Measurements from ENCODE around the gene YWHAQ. TPM values are rescaled to one million over a fixed set of nuclear protein-coding genes. Genes with fewer than 3 reads are reported as not detected.

YWHAQ gene
- total and polyA plus RNA-seq, 2 of the 4 experiments (the other 2 are of a cell fraction) = 196 to 255 TPM

DNA sequence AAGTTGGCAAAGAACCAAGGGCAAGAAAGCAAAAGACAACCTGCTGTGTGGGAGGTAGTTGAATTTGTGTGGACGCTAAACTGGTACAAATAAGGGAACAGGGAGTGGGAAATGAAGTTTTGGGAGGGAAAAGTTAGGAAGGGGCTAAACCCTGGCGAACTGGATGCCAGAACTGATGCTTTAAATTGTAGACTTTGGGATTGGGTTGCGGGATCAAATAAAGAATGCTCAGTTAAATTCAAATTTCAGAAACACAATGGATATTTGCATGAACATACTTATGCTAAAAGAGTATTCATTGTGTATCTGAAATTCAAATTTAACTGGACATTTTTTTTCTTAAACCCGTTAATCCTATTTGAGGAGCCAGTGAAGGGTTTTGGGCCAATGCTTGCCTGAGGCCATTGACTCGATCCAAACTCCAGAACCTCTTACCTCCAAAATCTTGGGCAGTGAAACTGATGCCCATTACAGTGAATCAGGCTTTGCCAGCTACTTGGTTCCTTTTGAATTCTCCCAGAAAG lies 44.2 kb upstream of the YWHAQ start:
- dilution Hi-C loops (cut with HindIII; ENCODE audit: low sequenced_read_pairs, unreplicated experiment) (no loop called here), in situ Hi-C loops (cut with MboI; ENCODE audit: low sequenced_read_pairs) (no loop called here), intact Hi-C loops (cut with micrococcal nuclease) (loop anchor here (5.0 kb wide), 1 partner anchor 38 kb away; no protein-coding TSS in a partner anchor)
- peak overlapping the region; percentile 62; the same call in 1 of the 2 replicates for H3K18ac ChIP-seq (ENCODE audit: low read depth, low read length)
- peak overlapping the region; percentile 90 for H2AK5ac ChIP-seq (ENCODE audit: low read depth, low read length)
- no peak for DNase-seq
- H3K4me3 ChIP-seq (ENCODE audit: insufficient read depth, low read depth, low read length) = no peak overlapping the region; the same call in 1 of the 2 replicates
- peak overlapping the region; percentile 96 for H2BK120ac ChIP-seq (ENCODE audit: low read depth, low read length)
- H3K27me3 ChIP-seq (ENCODE audit: control insufficient read depth, insufficient read depth, low read length) = no peaks in the 10 kb centered on the region
- H4K20me1 ChIP-seq (ENCODE audit: insufficient read depth, low read length) = no peaks in the 10 kb centered on the region
- H3K9me1 ChIP-seq (ENCODE audit: insufficient read depth, low read length) = peaks cover 15% of the 10 kb centered on the region; the same call in 1 of the 2 replicates
- no peaks in the 10 kb centered on the region for H3K9me3 ChIP-seq (ENCODE audit: control insufficient read depth, insufficient read depth, low read length)
- H4K8ac ChIP-seq (ENCODE audit: low read depth in 2 of 2, low read length in 2 of 2) = peak overlapping the region; percentile 11 to 80; a peak in 3 of 4 replicates
- peak overlapping the region; percentile 47 for H2BK15ac ChIP-seq (ENCODE audit: low read depth, low read length)
- peak overlapping the region; percentile 85 for H3K4ac ChIP-seq (ENCODE audit: low read depth, low read length)
- H3K79me1 ChIP-seq (ENCODE audit: low read depth in 1 of 2, low read length in 2 of 2) = peaks cover 2 to 12% of the 10 kb centered on the region in 2 experiments; a peak in 1 of 4 replicates
- H3K36me3 ChIP-seq (ENCODE audit: control insufficient read depth, insufficient read depth, low read length) = no peaks in the 10 kb centered on the region
- no peak for TF ChIP-seq MXI1 (IDR thresholded peaks at IDR 0.05; ENCODE audit: borderline replicate concordance, low read depth, low read length)
- TF ChIP-seq MAFK (IDR thresholded peaks at IDR 0.05; ENCODE audit: low read depth, low read length) = no peak
- no peak for TF ChIP-seq SMC3 (IDR thresholded peaks at IDR 0.05; ENCODE audit: low read depth, low read length)
- TF ChIP-seq, protein P1, sequence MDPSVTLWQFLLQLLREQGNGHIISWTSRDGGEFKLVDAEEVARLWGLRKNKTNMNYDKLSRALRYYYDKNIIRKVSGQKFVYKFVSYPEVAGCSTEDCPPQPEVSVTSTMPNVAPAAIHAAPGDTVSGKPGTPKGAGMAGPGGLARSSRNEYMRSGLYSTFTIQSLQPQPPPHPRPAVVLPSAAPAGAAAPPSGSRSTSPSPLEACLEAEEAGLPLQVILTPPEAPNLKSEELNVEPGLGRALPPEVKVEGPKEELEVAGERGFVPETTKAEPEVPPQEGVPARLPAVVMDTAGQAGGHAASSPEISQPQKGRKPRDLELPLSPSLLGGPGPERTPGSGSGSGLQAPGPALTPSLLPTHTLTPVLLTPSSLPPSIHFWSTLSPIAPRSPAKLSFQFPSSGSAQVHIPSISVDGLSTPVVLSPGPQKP (IDR thresholded peaks at IDR 0.05; ENCODE audit: borderline replicate concordance, low read depth, low read length) = no peak
- no peak for TF ChIP-seq RCOR1 (IDR thresholded peaks at IDR 0.05; ENCODE audit: insufficient replicate concordance, low read length)
- TF ChIP-seq, protein P2, sequence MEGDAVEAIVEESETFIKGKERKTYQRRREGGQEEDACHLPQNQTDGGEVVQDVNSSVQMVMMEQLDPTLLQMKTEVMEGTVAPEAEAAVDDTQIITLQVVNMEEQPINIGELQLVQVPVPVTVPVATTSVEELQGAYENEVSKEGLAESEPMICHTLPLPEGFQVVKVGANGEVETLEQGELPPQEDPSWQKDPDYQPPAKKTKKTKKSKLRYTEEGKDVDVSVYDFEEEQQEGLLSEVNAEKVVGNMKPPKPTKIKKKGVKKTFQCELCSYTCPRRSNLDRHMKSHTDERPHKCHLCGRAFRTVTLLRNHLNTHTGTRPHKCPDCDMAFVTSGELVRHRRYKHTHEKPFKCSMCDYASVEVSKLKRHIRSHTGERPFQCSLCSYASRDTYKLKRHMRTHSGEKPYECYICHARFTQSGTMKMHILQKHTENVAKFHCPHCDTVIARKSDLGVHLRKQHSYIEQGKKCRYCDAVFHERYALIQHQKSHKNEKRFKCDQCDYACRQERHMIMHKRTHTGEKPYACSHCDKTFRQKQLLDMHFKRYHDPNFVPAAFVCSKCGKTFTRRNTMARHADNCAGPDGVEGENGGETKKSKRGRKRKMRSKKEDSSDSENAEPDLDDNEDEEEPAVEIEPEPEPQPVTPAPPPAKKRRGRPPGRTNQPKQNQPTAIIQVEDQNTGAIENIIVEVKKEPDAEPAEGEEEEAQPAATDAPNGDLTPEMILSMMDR (conservative IDR thresholded peaks at IDR 0.05; ENCODE audit: low read depth, low read length) = no peak
- TF ChIP-seq CEBPB (IDR thresholded peaks at IDR 0.05; ENCODE audit: low read depth, low read length) = no peak
- no peak for TF ChIP-seq MAZ (IDR thresholded peaks at IDR 0.05; ENCODE audit: borderline replicate concordance, low read depth, low read length)
- peak overlapping the region; percentile 65; the same call in 1 of the 2 replicates for H3K4me2 ChIP-seq (ENCODE audit: low read depth, low read length)
- H3K56ac ChIP-seq (ENCODE audit: extremely low read depth, insufficient read depth, low read length) = peak overlapping the region; percentile 69
- peak overlapping the region; percentile 72 for H2BK5ac ChIP-seq (ENCODE audit: low read depth, low read length, poor library complexity, severe bottlenecking)
- H3K23ac ChIP-seq (ENCODE audit: low read depth, low read length) = peak overlapping the region; percentile 90
- peaks cover 9% of the 10 kb centered on the region for H3K4me1 ChIP-seq (ENCODE audit: control insufficient read depth, insufficient read depth, low read length)
- H3K27ac ChIP-seq (ENCODE audit: insufficient read depth, low read length) = peak overlapping the region; percentile 76
- ChIA-PET POLR2A (ENCODE audit: unreplicated experiment) (no interaction called here), CTCF (interaction anchor here (0.6 to 1.3 kb wide), 4 partner anchors 10 to 68 kb away, joined by 3 to 4 read pairs (median 3); no protein-coding TSS in a partner anchor)
- peak overlapping the region; percentile 55; the same call in 1 of the 2 replicates for H4K5ac ChIP-seq (ENCODE audit: low read depth, low read length)
- peak overlapping the region; percentile 65 for H4K91ac ChIP-seq (ENCODE audit: insufficient read depth, low read depth, low read length)
- H3K9ac ChIP-seq (ENCODE audit: low read depth, low read length) = no peak overlapping the region
- H2BK20ac ChIP-seq (ENCODE audit: low read depth, low read length) = peak overlapping the region; percentile 96
- ATAC-seq (ENCODE audit: low read depth) = no peak
- peak overlapping the region; percentile 7 for H2AFZ ChIP-seq (replicated peaks; ENCODE audit: low read length, poor library complexity)
- H2AK9ac ChIP-seq (replicated peaks; ENCODE audit: low read depth, low read length, poor library complexity) = peak overlapping the region; percentile 13
- BruUV-seq (replicated peaks) = no TSS peak
- WGBS, 2 experiments (ENCODE audit: extremely low coverage in 2 of 2, insufficient read length in 1 of 2) = 67% methylated on average over 1 of the region's 5 CpGs; no CpG with 5 or more reads in 1 of the 2 experiments
- peak overlapping the region; percentile 87 for H3K14ac ChIP-seq (replicated peaks; ENCODE audit: low read depth, low read length)
